Stomach smooth muscle (tissue), 2 donors: ENCODE results near the gene ERP44.
"Not testable (repeated sequence)": the region's sequence is repeated elsewhere in the genome, so short reads cannot be mapped to it uniquely, and the experiment has no call there.

Experiments
- H3K27ac ChIP-seq: one replicate; pipeline ENCODE4 v1.7.0; 2013; ENCODE audit warnings: mild to moderate bottlenecking, low read length, inconsistent platforms
- H3K27me3 ChIP-seq, 2 donors: one replicate each; pipeline ENCODE4 v1.7.0; 2013; ENCODE audit warnings: low read length in 2 of 2; ENCODE audit not compliant: insufficient read depth in 2 of 2, control insufficient read depth in 1 of 2
- H3K36me3 ChIP-seq, 2 donors: one replicate each; pipeline ENCODE4 v1.7.0; 2013; ENCODE audit warnings: low read length in 2 of 2; ENCODE audit not compliant: control insufficient read depth in 2 of 2, insufficient read depth in 2 of 2
- H3K4me1 ChIP-seq: one replicate; pipeline ENCODE4 v1.7.0; 2013; ENCODE audit warnings: low read length; ENCODE audit not compliant: control insufficient read depth, insufficient read depth
- H3K4me3 ChIP-seq, 2 donors: one replicate each; pipeline ENCODE4 v1.7.0; 2013; ENCODE audit warnings: low read length in 2 of 2
- H3K9ac ChIP-seq, 2 donors: one replicate each; pipeline ENCODE4 v1.7.0; 2013; ENCODE audit warnings: low read length in 2 of 2, mild to moderate bottlenecking in 1 of 2
- H3K9me3 ChIP-seq, 2 donors: one replicate each; pipeline ENCODE4 v1.7.0; 2013; ENCODE audit warnings: low read length in 2 of 2; ENCODE audit not compliant: control insufficient read depth in 2 of 2
- donor health status: healthy.
- donor health status: Pancreatic carcinoma.

Gene ERP44

GRCh38 chr9:100098887-100099721 is at the start of gene ERP44, which contains the start of gene INVS:
ERP44 (minus strand) TSS chr9:100099000; CDS start chr9:100098840, 160 bp downstream.
INVS (plus strand) TSS chr9:100099243; CDS start chr9:100104522, 5,279 bp downstream.
- Histone ChIP-seq H3K9ac (peak within 1 kb of the TSS; percentile 86 to 98), H3K36me3 (peaks cover 3 to 4% of the 10 kb centered on the region in 2 donors), H3K9me3 (no peaks in the 10 kb centered on the region), H3K27ac (peak within 1 kb of the TSS; percentile 84), H3K4me1 (peaks cover 19% of the 10 kb centered on the region), H3K27me3 (no peaks in the 10 kb centered on the region), H3K4me3 (peak within 1 kb of the TSS; percentile 91 to 100)

GRCh38 chr9:100145976-100146375 is 47.2 kb upstream of the ERP44 start:
- not testable (repeated sequence) for H3K36me3 ChIP-seq, H3K9me3 ChIP-seq, H3K27ac ChIP-seq, H3K9ac ChIP-seq, H3K4me1 ChIP-seq, H3K27me3 ChIP-seq, H3K4me3 ChIP-seq

GRCh38 chr9:100145167-100145934 is 46.6 kb upstream of the ERP44 start:
- H3K27ac ChIP-seq, H3K4me3 ChIP-seq, H3K4me1 ChIP-seq, H3K27me3 ChIP-seq, H3K36me3 ChIP-seq, H3K9ac ChIP-seq, H3K9me3 ChIP-seq: not testable (repeated sequence)

GRCh38 chr9:100141862-100142261 is 43.1 kb upstream of the ERP44 start:
- not testable (repeated sequence) for H3K36me3 ChIP-seq, H3K9me3 ChIP-seq, H3K4me1 ChIP-seq, H3K27ac ChIP-seq, H3K4me3 ChIP-seq, H3K27me3 ChIP-seq, H3K9ac ChIP-seq

GRCh38 chr9:100140303-100140702 is 41.5 kb upstream of the ERP44 start:
- not testable (repeated sequence) for H3K9me3 ChIP-seq, H3K27me3 ChIP-seq, H3K4me1 ChIP-seq, H3K36me3 ChIP-seq, H3K9ac ChIP-seq, H3K27ac ChIP-seq, H3K4me3 ChIP-seq

- not testable (repeated sequence) for H3K4me3 ChIP-seq, H3K36me3 ChIP-seq, H3K9ac ChIP-seq, H3K27ac ChIP-seq, H3K27me3 ChIP-seq, H3K9me3 ChIP-seq, H3K4me1 ChIP-seq
These were observed 38.0 kb upstream of the ERP44 start for GRCh38 chr9:100136799-100137198.

- no peak overlapping the region for H3K9ac ChIP-seq
- no peak overlapping the region for H3K27ac ChIP-seq
- no peak overlapping the region for H3K4me3 ChIP-seq
- H3K36me3 ChIP-seq: no peaks in the 10 kb centered on the region
- H3K4me1 ChIP-seq: no peaks in the 10 kb centered on the region
- H3K27me3 ChIP-seq: no peaks in the 10 kb centered on the region
- no peaks in the 10 kb centered on the region for H3K9me3 ChIP-seq
These were observed 35.9 kb upstream of the ERP44 start for GRCh38 chr9:100134731-100135130.

GRCh38 chr9:100131875-100132430 is 33.2 kb upstream of the ERP44 start:
- Histone ChIP-seq H3K27me3 (no peaks in the 10 kb centered on the region), H3K9ac (no peak overlapping the region), H3K4me1 (no peaks in the 10 kb centered on the region), H3K4me3 (no peak overlapping the region), H3K27ac (no peak overlapping the region), H3K9me3 (no peaks in the 10 kb centered on the region), H3K36me3 (no peaks in the 10 kb centered on the region)

GRCh38 chr9:100131216-100131615 is 32.4 kb upstream of the ERP44 start:
- Histone ChIP-seq H3K4me1 (no peaks in the 10 kb centered on the region), H3K9ac (no peak overlapping the region), H3K4me3 (no peak overlapping the region), H3K27ac (no peak overlapping the region), H3K27me3 (no peaks in the 10 kb centered on the region), H3K9me3 (no peaks in the 10 kb centered on the region), H3K36me3 (peaks cover 0 to 3% of the 10 kb centered on the region in 2 donors)

GRCh38 chr9:100129772-100130171 is 31.0 kb upstream of the ERP44 start:
- Histone ChIP-seq H3K9ac (no peak overlapping the region), H3K27ac (no peak overlapping the region), H3K4me3 (no peak overlapping the region), H3K36me3 (peaks cover 0 to 3% of the 10 kb centered on the region in 2 donors), H3K27me3 (no peaks in the 10 kb centered on the region), H3K4me1 (no peaks in the 10 kb centered on the region), H3K9me3 (no peaks in the 10 kb centered on the region)
